K562 (cell line): Measurements from ENCODE around the gene PIK3CD. TPM values are rescaled to one million over a fixed set of nuclear protein-coding genes. Genes with fewer than 3 reads are reported as not detected.
A peak's percentile ranks its signal among the peaks of the same experiment; 100 is the strongest.

Experiments used
- ATAC-seq: fragments of 200-7000 bp; cut with Tn5 transposase; 3 replicates; pipeline ENCODE4 v1.9.1; 2020; ENCODE audit warnings: moderate library complexity
- BruUV-seq: library from RNA; stranded (reverse); fragments of 400-500 nt; replicated peaks from 2 replicates; lab custom pipeline; 2021; lab: Mats Ljungman, UMichigan
- CTCF ChIA-PET: fragments of 300-600 bp; formaldehyde crosslinking; extraction: SDS; loops from one replicate; lab custom pipeline; 2021; ENCODE audit warnings: low intra/inter-chr PET ratio; lab: Yijun Ruan, JAX
- POLR2A ChIA-PET: fragments of 300-600, 350-650 bp; sonication (Branson Sonifier 250); formaldehyde crosslinking; extraction: SDS; loops from one replicate; lab custom pipeline; 2021; ENCODE audit warnings: antibody characterized with exemption, inconsistent platforms; lab: Yijun Ruan, JAX
- DNase-seq, 4 experiments: peaks; one replicate each; pipeline versions ENCODE4 v3.0.0 to v3.0.0-alpha.2; 2011 to 2018; ENCODE audit warnings: low spot score in 3 of 4, mixed read lengths in 3 of 4; ENCODE audit errors: extremely low read depth in 1 of 4
- FAIRE-seq: peaks from 2 replicates; lab custom pipeline; 2011; peaks lifted over from hg19 to GRCh38; lab: Jason Lieb, UNC
- H2AFZ ChIP-seq: 2 replicates; pipeline ENCODE4 v1.6.0; 2011; ENCODE audit warnings: low read depth, low read length, control low read depth, inconsistent platforms
- H3K27ac ChIP-seq: fragments of 200-600 bp; 3 replicates; pipeline ENCODE4 v1.8.0; 2011; ENCODE audit warnings: low read depth, mild to moderate bottlenecking, control low read depth, inconsistent platforms, low read length, moderate library complexity, mixed read lengths; ENCODE audit errors: extremely low read depth
- H3K27me3 ChIP-seq, 2 experiments: fragments of 300-600 bp in 1 of 2; 2 replicates in 1 of 2; 3 replicates in 1 of 2; pipeline versions ENCODE4 v1.6.0 to v1.8.0; 2011; ENCODE audit warnings: inconsistent platforms in 2 of 2, low read length in 2 of 2, mild to moderate bottlenecking in 1 of 2, mixed read lengths in 1 of 2, moderate library complexity in 1 of 2; ENCODE audit not compliant: control insufficient read depth in 2 of 2, insufficient read depth in 2 of 2
- H3K36me3 ChIP-seq: fragments of 300-600 bp; 3 replicates; pipeline ENCODE4 v1.8.0; 2011; ENCODE audit warnings: mild to moderate bottlenecking, low read length, inconsistent platforms; ENCODE audit not compliant: control insufficient read depth, insufficient read depth
- H3K4me1 ChIP-seq, 2 experiments: fragments of 200-600 bp in 1 of 2; replicated peaks in 1 of 2; 2 replicates in 1 of 2; 3 replicates in 1 of 2; pipeline versions ENCODE4 v1.5.1 to v1.8.0; 2011; ENCODE audit warnings: inconsistent platforms in 2 of 2, low read length in 2 of 2, mild to moderate bottlenecking in 1 of 2, mixed read lengths in 1 of 2, moderate library complexity in 1 of 2; ENCODE audit not compliant: control insufficient read depth in 2 of 2, insufficient read depth in 2 of 2
- H3K4me2 ChIP-seq: 2 replicates; pipeline ENCODE4 v1.6.1; 2011; ENCODE audit warnings: low read length, control low read depth, inconsistent platforms, mixed read lengths; ENCODE audit not compliant: insufficient read depth
- H3K4me3 ChIP-seq: fragments of 200-600 bp; sonication (generic), shearing (Covaris generic); 2 replicates; pipeline ENCODE4 v1.5.1; 2016; ENCODE audit warnings: control low read depth, inconsistent platforms
- H3K79me2 ChIP-seq: fragments of 200-600 bp; 3 replicates; pipeline ENCODE4 v1.8.0; 2011; ENCODE audit warnings: low read length, inconsistent platforms; ENCODE audit not compliant: control insufficient read depth, insufficient read depth
- H3K9ac ChIP-seq, 2 experiments: 2 replicates each; pipeline versions ENCODE4 v1.6.0 to v1.6.1; 2011; ENCODE audit warnings: low read depth in 2 of 2, low read length in 2 of 2, control low read depth in 1 of 2, inconsistent platforms in 1 of 2, mild to moderate bottlenecking in 1 of 2, mixed read lengths in 1 of 2; ENCODE audit not compliant: insufficient read depth in 1 of 2
- H3K9me1 ChIP-seq: one replicate; pipeline ENCODE4 v1.6.0; 2011; ENCODE audit warnings: inconsistent platforms, mild to moderate bottlenecking, low read length, moderate library complexity; ENCODE audit not compliant: control insufficient read depth, insufficient read depth
- H3K9me3 ChIP-seq: replicated peaks from 2 replicates; pipeline ENCODE4 v1.5.1; 2011; ENCODE audit warnings: low read depth, low read length, inconsistent platforms; ENCODE audit not compliant: control insufficient read depth, insufficient read depth
- H4K20me1 ChIP-seq: replicated peaks from 2 replicates; pipeline ENCODE4 v1.6.1; 2011; ENCODE audit warnings: low read length, inconsistent platforms, mixed read lengths; ENCODE audit not compliant: control insufficient read depth, insufficient read depth
- ARID1B ChIP-seq: fragments of 450-650 bp; IDR thresholded peaks from 2 replicates; pipeline ENCODE4 v1.6.1; 2016; ENCODE audit warnings: antibody characterized with exemption, mild to moderate bottlenecking, inconsistent platforms
- ASH1L ChIP-seq: fragments of 450-650 bp; IDR thresholded peaks from 2 replicates; pipeline ENCODE4 v1.6.1; 2018; ENCODE audit warnings: borderline replicate concordance, mild to moderate bottlenecking, low read depth; ENCODE audit not compliant: partially characterized antibody
- CREM ChIP-seq: IDR thresholded peaks from 2 replicates; pipeline ENCODE4 v1.6.1; 2014; ENCODE audit warnings: antibody characterized with exemption, low read depth
- CXXC5 ChIP-seq: fragments of 250-450 bp; sonication (Bioruptor Pico); IDR thresholded peaks from 2 replicates; pipeline ENCODE4 v1.8.0; 2022; ENCODE audit warnings: inconsistent platforms, mild to moderate bottlenecking, moderate library complexity
- ESRRA ChIP-seq: fragments of 450-650 bp; IDR thresholded peaks from 2 replicates; pipeline ENCODE4 v1.6.1; 2014; ENCODE audit warnings: low read depth, mild to moderate bottlenecking, moderate library complexity, borderline replicate concordance
- FIP1L1 ChIP-seq: fragments of 200-400 bp; formaldehyde crosslinking; IDR thresholded peaks from 2 replicates; pipeline ENCODE4 v1.6.1; 2018; ENCODE audit warnings: mild to moderate bottlenecking, low read depth, low read length; ENCODE audit not compliant: poor library complexity, severe bottlenecking
- FOXM1 ChIP-seq, 2 experiments: fragments of 450-650 bp in 1 of 2; sonication (generic) in 1 of 2; formaldehyde crosslinking in 1 of 2; IDR thresholded peaks; 2 replicates each; pipeline versions ENCODE4 v1.6.1 to v1.9.0; 2017 to 2022; ENCODE audit warnings: low read depth in 2 of 2, mild to moderate bottlenecking in 2 of 2, missing genetic modification reagents in 1 of 2, moderate library complexity in 1 of 2
- GATAD2B ChIP-seq: fragments of 450-650 bp; IDR thresholded peaks from 2 replicates; pipeline ENCODE4 v1.6.1; 2017; ENCODE audit warnings: mild to moderate bottlenecking, borderline replicate concordance
- GTF2A2 ChIP-seq: IDR thresholded peaks from 2 replicates; pipeline ENCODE4 v1.6.1; 2016; ENCODE audit warnings: mild to moderate bottlenecking, missing genetic modification characterization, missing compliant biosample characterization
- HDAC2 ChIP-seq: fragments of 450-650 bp; IDR thresholded peaks from 2 replicates; pipeline ENCODE4 v1.6.1; 2016; ENCODE audit warnings: mild to moderate bottlenecking
- HIVEP1 ChIP-seq: fragments of 250-450 bp; sonication (Bioruptor Pico); IDR thresholded peaks from 2 replicates; pipeline ENCODE4 v1.4.0; 2020; ENCODE audit warnings: mild to moderate bottlenecking
- PTRF ChIP-seq: fragments of 450-650 bp; IDR thresholded peaks from 2 replicates; pipeline ENCODE4 v1.6.1; 2016; ENCODE audit warnings: mild to moderate bottlenecking, missing genetic modification characterization, missing compliant biosample characterization
- RFX7 ChIP-seq: fragments of 250-450 bp; sonication (Bioruptor Pico); IDR thresholded peaks from 2 replicates; pipeline ENCODE4 v1.5.1; 2021; ENCODE audit warnings: mild to moderate bottlenecking
- SNAPC5 ChIP-seq: fragments of 250-450 bp; sonication (Bioruptor Pico); IDR thresholded peaks from 2 replicates; pipeline ENCODE4 v1.8.0; 2021; ENCODE audit warnings: moderate library complexity, mild to moderate bottlenecking, inconsistent platforms
- VEZF1 ChIP-seq: fragments of 200-800 bp; sonication (Bioruptor generic); IDR thresholded peaks from 2 replicates; pipeline ENCODE4 v1.6.1; 2017; ENCODE audit warnings: missing genetic modification characterization, missing compliant biosample characterization
- ZEB2 ChIP-seq: fragments of 450-650 bp; IDR thresholded peaks from 2 replicates; pipeline ENCODE4 v1.6.1; 2016
- ZHX1 ChIP-seq: fragments of 150-350 bp; conservative IDR thresholded peaks from 2 replicates; pipeline ENCODE4 v1.6.1; 2014; ENCODE audit warnings: low read length
- ZNF121 ChIP-seq: sonication (generic); formaldehyde crosslinking; conservative IDR thresholded peaks from 2 replicates; pipeline ENCODE4 v1.8.0; 2022; ENCODE audit warnings: missing genetic modification reagents
- ZNF384 ChIP-seq: IDR thresholded peaks from 2 replicates; pipeline ENCODE4 v1.6.1; 2012; ENCODE audit warnings: low read depth, low read length, improper control_type of control experiment
- WGBS: fragments of 100-300 bp; shearing (Covaris generic); methylation state at CpG from one replicate; pipeline ENCODE4 v1.1.6; 2016; ENCODE audit warnings: low coverage, mixed read lengths; ENCODE audit not compliant: insufficient coverage; ENCODE audit errors: missing lambda C conversion rate; 5-methylcytosine and 5-hydroxymethylcytosine counted together
- in situ Hi-C: fragments of 300-500 bp; cut with MboI; formaldehyde crosslinking; loops from 4 replicates; pipeline ENCODE4 v1.15.0; 2018; ENCODE audit warnings: inconsistent platforms, mixed read lengths
- intact Hi-C: fragments of 100-400 bp; cut with micrococcal nuclease; formaldehyde crosslinking; loops from 2 replicates; pipeline ENCODE4 v1.14.2; 2022
- polyA plus RNA-seq, 8 experiments: library from polyadenylated mRNA; depleted of rRNA in 4 of 8; stranded (reverse) in 5 of 8; unstranded in 3 of 8; fragments of >200 nt; fragmentation: Nextera tagmentation in 2 of 8; fragmentation: Illumina TruSeq in 1 of 8; extraction: Ambion mirVana in 2 of 8; extraction: Trizol in 1 of 8; gene quantifications; 2 replicates each; pipeline versions ENCODE4 v1.2.1 to v1.2.3, GENCODE V29; 2011 to 2014; ENCODE audit warnings: inconsistent platforms in 1 of 8, missing spikeins in 1 of 8
- total RNA-seq, 7 experiments: library from RNA; depleted of rRNA in 6 of 7; stranded (reverse); fragments of >200 nt in 6 of 7; fragmentation: Illumina TruSeq in 2 of 7; extraction: Trizol in 2 of 7; gene quantifications; 2 replicates each; pipeline versions ENCODE4 v1.2.1 to v1.2.3, GENCODE V29; 2011 to 2021; ENCODE audit warnings: low replicate concordance in 1 of 7

PIK3CD gene
- total and polyA plus RNA-seq, 9 of the 15 experiments (the other 6 are each of a cell fraction or from before 2014, with no cell fraction given): 1.8 to 20.8 (median 7.2) TPM

- H3K27me3 ChIP-seq: no peaks in the 10 kb centered on the region
- H3K9me1 ChIP-seq: no peaks in the 10 kb centered on the region
- peaks cover 2% of the 10 kb centered on the region; the same call in 1 of the 3 replicates for H3K79me2 ChIP-seq
- peak overlapping the region; percentile 90 for H2AFZ ChIP-seq
- no peaks in the 10 kb centered on the region for H3K9me3 ChIP-seq
- peaks cover 26 to 45% of the 10 kb centered on the region in 2 experiments for H3K4me1 ChIP-seq
- H3K27ac ChIP-seq: peak overlapping the region; percentile 65
- 0% methylated on average over 2 of the region's 2 CpGs for WGBS
- peak overlapping the region; percentile 14 for H3K4me3 ChIP-seq
- no TSS peak for BruUV-seq
- peak overlapping the region; percentile 76 for H3K4me2 ChIP-seq
- DNase-seq (peak; percentile 62 to 86 (median 74)), FAIRE-seq (peak; percentile 89), ATAC-seq (peak; percentile 92)
- intact Hi-C loops (no loop called here), in situ Hi-C loops (no loop called here)
- H3K9ac ChIP-seq: peak overlapping the region; percentile 33 to 65; a peak in 3 of 4 replicates
- H4K20me1 ChIP-seq: no peaks in the 10 kb centered on the region
- H3K36me3 ChIP-seq: no peaks in the 10 kb centered on the region
- ChIA-PET CTCF (no interaction called here), POLR2A (interaction anchor here (0.6 to 1.0 kb wide), 6 partner anchors 12 to 791 kb away, joined by 3 to 4 read pairs (median 3); no protein-coding TSS in a partner anchor)
- 0 out of 2 replicates have a peak, but pooled peaks have one; percentile 20 for TF ChIP-seq HIVEP1 (CRISPR knock-in tag)
- no peak for TF ChIP-seq SNAPC5 (CRISPR knock-in tag)
- 0 out of 2 replicates have a peak, but pooled peaks have one; percentile 44 for TF ChIP-seq FOXM1 (IDR thresholded peaks at IDR 0.05; ENCODE audit: low read depth)
- TF ChIP-seq FOXM1 (CRISPR knock-in tag; IDR thresholded peaks at IDR 0.05; ENCODE audit: low read depth): no peak
- peak; percentile 93 for TF ChIP-seq HDAC2
- TF ChIP-seq PTRF (tag): no peak
- TF ChIP-seq ASH1L: peak; percentile 9
- peak; percentile 35; the same call in 1 of the 2 replicates for TF ChIP-seq CREM
- 0 out of 2 replicates have a peak, but pooled peaks have one; percentile 18 for TF ChIP-seq ZNF384
- 0 out of 2 replicates have a peak, but pooled peaks have one; percentile 23 for TF ChIP-seq ZEB2
- no peak for TF ChIP-seq FIP1L1
- TF ChIP-seq VEZF1 (CRISPR knock-in tag): peak; percentile 78
- TF ChIP-seq ZHX1: no peak
- TF ChIP-seq GTF2A2 (tag): no peak
- 0 out of 2 replicates have a peak, but pooled peaks have one; percentile 19 for TF ChIP-seq GATAD2B
- TF ChIP-seq CXXC5: peak; percentile 55
- TF ChIP-seq ESRRA: peak; percentile 56; the same call in 1 of the 2 replicates
- TF ChIP-seq ZNF121: no peak
- TF ChIP-seq ARID1B: peak; percentile 83
- TF ChIP-seq RFX7 (CRISPR knock-in tag): no peak
Observed at GRCh38 chr1:9657521-9658032, 6.0 kb downstream of the PIK3CD start.
